ENCODE results near the gene PPFIA4. TPM values are rescaled to one million over a fixed set of nuclear protein-coding genes. Genes with fewer than 3 reads are reported as not detected.
A peak's percentile ranks its signal among the peaks of the same experiment; 100 is the strongest.

The PPFIA4 gene
- total RNA-seq, 1 donor from 2014 or later: 22.2 TPM

- Histone ChIP-seq H3K4me1 (peaks cover 4 to 20% of the 10 kb centered on the region in 2 donors), H3K4me3 (peak overlapping the region; percentile 71 to 76), H3K27me3 (no peaks in the 10 kb centered on the region), H3K27ac (peak overlapping the region; percentile 39 to 66), H3K9me3 (no peaks in the 10 kb centered on the region), H3K36me3 (peaks cover 20 to 29% of the 10 kb centered on the region in 2 donors)
- no peak for TF ChIP-seq CTCF (IDR thresholded peaks at IDR 0.05)
- DNase-seq (ENCODE audit: low spot score in 2 of 2): no peak
- intact Hi-C loops (cut with DNase I): loop anchor here (1.0 kb wide), 1 partner anchor 13 kb away; no protein-coding TSS in a partner anchor
Observed at GRCh38 chr1:203025686-203026030, 633 bp upstream of the PPFIA4 start.

GRCh38 chr1:203026666-203027663 is 674 bp downstream of the PPFIA4 start:
- intact Hi-C loops (cut with DNase I): loop anchor here (1.0 kb wide), 1 partner anchor 11 kb away; no protein-coding TSS in a partner anchor
- Histone ChIP-seq H3K27ac (peak overlapping the region; percentile 42 to 66), H3K4me3 (peak overlapping the region; percentile 71 to 76), H3K27me3 (no peaks in the 10 kb centered on the region), H3K36me3 (peaks cover 7 to 16% of the 10 kb centered on the region in 2 donors), H3K9me3 (no peaks in the 10 kb centered on the region), H3K4me1 (peaks cover 4 to 20% of the 10 kb centered on the region in 2 donors)
- no peak for TF ChIP-seq CTCF (IDR thresholded peaks at IDR 0.05)
- DNase-seq (ENCODE audit: low spot score in 2 of 2): no peak

GRCh38 chr1:203028067-203028783 is 1.9 kb downstream of the PPFIA4 start:
- Histone ChIP-seq H3K27me3 (no peaks in the 10 kb centered on the region), H3K4me3 (no peak overlapping the region), H3K9me3 (no peaks in the 10 kb centered on the region), H3K36me3 (peaks cover 0 to 10% of the 10 kb centered on the region in 2 donors), H3K27ac (peak overlapping the region; percentile 66), H3K4me1 (peaks cover 4 to 20% of the 10 kb centered on the region in 2 donors)
- DNase-seq (ENCODE audit: low spot score in 2 of 2): no peak
- intact Hi-C loops (cut with DNase I): no loop called here
- TF ChIP-seq CTCF (IDR thresholded peaks at IDR 0.05): no peak

GRCh38 chr1:203028784-203029553 is 2.7 kb downstream of the PPFIA4 start:
- H3K27ac ChIP-seq: peak overlapping the region; percentile 66
- H3K27me3 ChIP-seq: no peaks in the 10 kb centered on the region
- H3K4me3 ChIP-seq: peak overlapping the region in 1 of 2 donors; percentile 7
- H3K36me3 ChIP-seq: peaks cover 0 to 4% of the 10 kb centered on the region in 2 donors
- H3K9me3 ChIP-seq: no peaks in the 10 kb centered on the region
- intact Hi-C loops (cut with DNase I): no loop called here
- peaks cover 4 to 20% of the 10 kb centered on the region in 2 donors for H3K4me1 ChIP-seq
- no peak for DNase-seq (ENCODE audit: low spot score in 2 of 2)
- TF ChIP-seq CTCF (IDR thresholded peaks at IDR 0.05): no peak

DNA sequence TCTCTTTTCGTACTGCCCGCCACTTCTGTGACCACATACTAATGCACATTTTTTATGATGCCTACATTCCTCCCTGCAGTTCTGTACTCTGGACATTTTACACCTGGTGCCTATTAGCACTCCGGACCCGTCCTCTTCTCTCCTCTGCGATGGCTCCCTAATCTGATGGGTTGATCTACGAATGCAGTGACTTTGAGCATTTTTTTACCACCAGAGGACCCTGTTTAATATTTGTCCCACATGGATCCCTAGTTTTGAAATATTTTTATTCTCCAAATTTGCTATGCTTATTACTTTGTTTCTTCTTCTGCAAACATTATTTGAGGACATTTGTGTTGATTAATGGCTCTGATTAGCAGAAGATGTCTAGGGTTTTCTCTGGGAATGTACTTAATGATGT is 5.2 kb downstream of the PPFIA4 start:
- DNase-seq (ENCODE audit: low spot score in 2 of 2): no peak
- Histone ChIP-seq H3K4me1 (peaks cover 4 to 19% of the 10 kb centered on the region in 2 donors), H3K36me3 (no peaks in the 10 kb centered on the region), H3K4me3 (no peak overlapping the region), H3K9me3 (no peaks in the 10 kb centered on the region), H3K27me3 (no peaks in the 10 kb centered on the region), H3K27ac (no peak overlapping the region)
- intact Hi-C loops (cut with DNase I): no loop called here
- no peak for TF ChIP-seq CTCF (IDR thresholded peaks at IDR 0.05)
